ENCODE data around the gene DNAH12.
A peak's percentile ranks its signal among the peaks of the same experiment; 100 is the strongest.
"Not testable (repeated sequence)": the region's sequence is repeated elsewhere in the genome, so short reads cannot be mapped to it uniquely, and the experiment has no call there.

The DNAH12 gene

GRCh38 chr3:57409471-57409870, 134.7 kb downstream of the DNAH12 start:
- DNase-seq = no peak

GRCh38 chr3:57402675-57403074, 141.5 kb downstream of the DNAH12 start:
- no peak for DNase-seq

GRCh38 chr3:57397175-57398026, 146.7 kb downstream of the DNAH12 start:
- peak; percentile 20 for DNase-seq

DNA sequence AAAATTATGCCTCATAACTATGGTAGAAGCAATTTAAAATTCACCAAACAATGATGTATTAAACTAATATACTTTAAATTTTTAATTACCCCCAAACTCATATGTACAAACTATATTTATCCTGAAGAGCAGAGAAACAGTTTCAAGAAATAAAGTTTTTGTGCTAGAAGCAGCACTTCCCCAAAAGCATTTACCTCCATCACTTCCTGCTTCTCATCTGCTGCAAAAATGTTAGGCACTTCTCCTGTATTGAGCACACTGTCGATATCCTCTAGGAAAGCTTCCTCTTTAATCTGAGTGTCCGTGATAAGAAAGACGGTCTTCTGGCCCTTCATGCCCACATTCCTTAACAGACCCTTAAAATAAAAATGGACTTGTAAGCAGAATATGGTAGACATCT, 150.2 kb downstream of the DNAH12 start:
- no peak for DNase-seq

GRCh38 chr3:57391767-57392166, 152.4 kb downstream of the DNAH12 start:
- no peak for DNase-seq

GRCh38 chr3:57389271-57389670, 154.9 kb downstream of the DNAH12 start:
- no peak for DNase-seq

DNA sequence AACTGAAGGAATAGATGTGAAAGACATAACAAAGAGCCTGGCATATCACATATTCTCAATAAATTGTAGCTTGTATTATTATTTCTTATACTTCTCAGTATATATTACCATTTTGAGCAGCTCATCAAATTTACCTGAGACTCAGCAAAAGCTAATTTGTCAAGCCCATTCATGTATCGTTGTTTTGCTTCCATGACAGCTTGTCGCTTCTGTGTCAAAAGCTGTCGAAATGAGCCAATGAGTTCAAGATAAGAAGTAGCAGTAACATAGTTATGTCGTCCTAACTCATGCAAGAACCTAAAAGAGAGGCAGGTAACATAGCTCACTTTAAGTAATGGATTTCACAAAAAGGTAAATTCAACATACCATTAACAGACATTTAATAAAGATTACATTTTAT, 157.8 kb downstream of the DNAH12 start:
- DNase-seq = no peak

DNA sequence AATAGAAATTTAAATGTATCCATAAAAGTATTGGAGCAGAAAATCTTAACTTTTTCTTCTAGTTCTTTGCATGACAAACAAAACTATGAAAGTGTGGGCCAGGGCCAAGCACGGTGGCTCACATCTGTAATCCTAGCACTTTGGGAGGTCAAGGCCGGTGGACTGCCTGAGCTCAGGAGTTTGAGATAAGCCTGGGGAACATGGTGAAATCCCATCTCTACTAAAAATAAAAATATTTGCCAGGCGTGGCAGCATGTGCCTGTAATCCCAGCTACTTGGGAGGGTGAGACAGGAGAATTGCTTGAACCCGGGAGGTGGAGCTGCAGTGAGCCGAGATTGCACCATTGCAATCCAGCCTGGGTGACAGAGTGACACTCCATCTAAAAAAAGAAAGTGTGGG, 158.6 kb downstream of the DNAH12 start:
- DNase-seq = no peak

DNA sequence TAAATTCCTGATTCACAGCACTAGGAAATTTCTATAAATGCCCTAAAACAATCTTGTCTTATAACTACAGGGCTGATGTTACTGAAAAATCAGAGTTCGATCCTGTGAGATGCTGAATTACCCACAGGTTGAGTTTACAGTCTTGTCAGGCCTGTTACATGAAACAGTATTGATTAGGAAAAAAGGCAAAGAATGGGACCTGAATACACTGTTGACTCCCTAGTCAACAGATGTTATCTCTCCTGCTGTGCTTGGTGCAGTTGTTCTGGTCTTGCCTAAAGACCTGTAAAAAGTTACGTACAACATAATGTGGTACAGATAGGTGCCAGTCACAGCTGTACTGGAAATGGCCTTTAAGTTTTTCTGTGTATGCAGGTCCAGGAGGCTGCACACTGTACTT, 160.3 kb downstream of the DNAH12 start:
- no peak for DNase-seq

GRCh38 chr3:57383406-57383805, 160.7 kb downstream of the DNAH12 start:
- no peak for DNase-seq

GRCh38 chr3:57382933-57383332, 161.2 kb downstream of the DNAH12 start:
- DNase-seq = no peak

DNA sequence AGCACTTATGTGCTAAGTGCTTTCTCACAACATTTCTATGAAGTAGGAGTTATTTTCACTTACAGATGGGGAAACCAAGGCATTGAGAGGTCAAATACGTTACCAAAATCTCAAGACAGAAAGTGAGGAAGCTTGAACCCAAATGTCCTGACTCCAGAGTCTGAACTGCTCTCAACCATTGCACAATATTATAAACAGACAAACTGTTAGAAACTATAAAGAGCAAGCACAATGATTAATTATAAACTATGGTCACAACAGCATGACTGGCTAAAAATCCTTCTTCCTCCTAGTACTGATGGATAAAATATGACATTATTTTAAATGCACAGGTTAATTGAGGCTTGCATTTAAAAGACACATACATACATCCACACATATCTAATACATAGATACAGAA, 173.8 kb downstream of the DNAH12 start:
- no peak for DNase-seq

DNA sequence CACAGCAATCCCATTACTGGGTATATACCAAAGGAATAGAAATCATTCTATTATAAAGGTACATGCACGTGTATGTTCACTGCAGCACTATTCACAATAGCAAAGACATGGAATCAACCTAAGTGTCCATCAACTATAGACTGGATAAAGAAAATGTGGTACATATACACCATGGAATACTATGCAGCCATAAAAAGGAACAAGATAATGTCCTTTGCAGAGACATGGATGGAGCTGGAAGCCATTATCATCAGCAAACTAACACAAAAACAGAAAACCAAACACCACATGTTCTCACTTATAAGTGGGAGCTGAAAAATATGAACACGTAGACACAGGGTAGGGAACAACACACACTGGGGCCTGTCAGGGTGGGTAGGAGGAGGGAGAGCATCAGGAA, 179.1 kb downstream of the DNAH12 start:
- DNase-seq = not testable (repeated sequence)

DNA sequence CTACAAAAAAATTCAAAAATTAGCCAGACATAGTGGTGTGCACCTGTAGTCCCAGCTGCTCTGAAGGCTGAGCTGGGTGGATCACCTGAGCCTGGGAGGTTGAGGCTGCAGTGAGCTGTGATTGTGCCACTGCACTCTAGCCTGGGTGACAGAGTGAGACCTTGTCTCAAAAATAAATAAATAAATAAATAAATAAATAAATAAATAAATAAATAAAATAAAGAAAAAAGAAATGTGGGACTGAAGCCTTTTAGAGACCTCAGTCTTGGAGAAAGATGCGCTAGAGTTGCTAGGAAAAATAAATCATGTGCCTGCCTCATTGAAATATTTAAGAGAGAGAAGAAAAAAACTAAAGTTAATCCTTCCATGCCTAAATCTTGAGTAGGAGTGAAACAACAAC, 187.9 kb downstream of the DNAH12 start:
- DNase-seq = not testable (repeated sequence)

DNA sequence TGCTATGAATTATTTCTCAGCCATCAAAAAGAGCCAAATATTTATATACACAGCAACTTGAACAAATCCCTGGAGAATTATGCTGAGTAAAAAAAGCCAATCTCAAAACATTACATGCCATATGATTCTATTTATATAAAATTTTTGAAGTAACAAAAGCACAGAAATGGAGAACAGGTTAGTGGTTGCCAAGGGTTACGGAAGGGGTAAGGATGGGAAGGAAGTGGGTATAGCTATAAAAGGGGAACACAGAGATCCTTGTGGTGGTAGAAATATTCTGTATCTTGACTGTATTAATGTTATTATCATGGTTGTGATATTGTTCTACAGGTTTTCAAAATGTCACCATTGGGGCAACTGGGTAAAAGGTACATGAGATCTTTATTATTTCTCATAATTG, 189.4 kb downstream of the DNAH12 start:
- DNase-seq = no peak

DNA sequence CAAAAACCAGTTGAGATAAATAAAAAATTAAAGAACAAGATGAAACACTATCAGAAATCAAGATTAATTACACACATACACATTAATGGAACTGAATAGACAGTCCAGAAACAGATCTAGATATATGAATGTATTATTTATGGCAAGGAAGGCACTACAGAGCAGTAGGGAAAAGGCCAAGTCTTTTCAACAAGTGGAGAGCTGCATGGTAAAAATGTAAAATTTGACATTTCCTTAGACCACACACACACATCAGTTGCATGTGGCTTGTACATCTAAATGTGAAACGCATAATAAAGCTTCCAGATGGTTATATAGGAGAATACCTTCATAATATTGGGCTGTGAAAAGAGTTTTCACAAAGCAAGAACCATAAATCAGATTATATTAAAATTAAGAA, 193.9 kb downstream of the DNAH12 start:
- no peak for DNase-seq

- DNase-seq = not testable (repeated sequence)
Observed at GRCh38 chr3:57339071-57339642, 205.0 kb downstream of the DNAH12 start.

DNA sequence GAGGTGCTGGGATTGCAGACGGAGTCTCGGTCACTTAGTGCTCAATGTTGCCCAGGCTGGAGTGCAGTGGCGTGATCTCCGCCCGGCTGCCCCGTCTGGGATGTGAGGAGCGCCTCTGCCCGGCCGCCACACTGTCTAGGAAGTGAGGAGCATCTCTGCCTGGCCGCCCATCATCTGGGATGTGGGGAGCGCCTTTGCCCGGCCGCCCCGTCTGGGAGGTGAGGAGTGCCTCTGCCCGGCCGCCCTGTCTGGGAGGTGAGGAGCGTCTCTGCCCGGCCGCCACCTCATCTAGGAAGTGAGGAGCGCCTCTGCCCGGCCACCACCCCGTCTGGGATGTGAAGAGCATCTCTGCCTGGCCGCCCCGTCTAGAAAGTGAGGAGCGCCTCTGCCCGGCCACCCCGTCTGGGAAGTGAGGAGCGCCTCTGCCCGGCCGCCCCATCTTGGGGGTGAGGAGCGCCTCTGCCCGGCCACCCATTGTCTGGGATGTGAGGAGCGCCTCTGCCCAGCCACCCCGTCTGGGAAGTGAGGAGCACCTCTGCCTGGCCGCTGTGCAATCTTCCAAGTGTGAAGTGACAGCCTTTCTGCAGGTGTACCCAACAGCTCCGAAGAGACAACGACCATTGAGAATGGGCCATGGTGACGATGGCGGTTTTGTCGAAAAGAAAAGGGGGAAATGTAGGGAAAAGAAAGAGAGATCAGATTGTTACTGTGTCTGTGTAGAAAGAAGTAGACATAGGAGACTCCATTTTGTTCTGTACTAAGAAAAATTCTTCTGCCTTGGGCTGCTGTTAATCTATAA, 205.7 kb downstream of the DNAH12 start:
- DNase-seq = not testable (repeated sequence)

DNA sequence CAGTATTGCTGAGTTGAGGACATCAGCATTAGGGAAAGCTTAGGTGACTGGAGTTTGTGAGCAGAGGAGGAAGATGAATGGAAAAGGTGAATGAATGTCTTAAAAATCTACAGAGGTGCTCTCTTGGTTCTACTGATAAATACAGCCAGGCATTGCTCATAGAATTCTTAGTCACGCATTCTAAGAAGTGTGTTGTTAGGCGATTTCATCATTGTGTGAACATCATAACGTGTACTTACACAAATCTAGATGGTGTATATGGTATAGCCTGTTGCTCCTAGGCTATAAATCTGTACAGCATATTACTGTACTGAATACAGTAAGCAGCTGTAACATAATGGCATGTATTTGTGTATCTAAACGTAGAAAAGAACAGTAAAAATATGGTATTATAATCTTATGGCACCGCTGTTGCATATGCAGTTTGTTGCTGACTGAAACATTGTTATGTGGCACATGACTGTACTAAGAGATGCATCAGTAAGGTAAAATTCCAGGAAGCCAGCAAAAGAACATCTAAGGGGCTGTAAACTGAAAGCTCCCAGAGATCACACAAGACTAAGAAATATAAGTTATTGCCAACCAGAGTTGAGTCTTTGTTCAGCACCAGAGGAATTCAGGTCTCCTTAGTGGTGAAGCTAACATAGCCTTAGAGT, 208.7 kb downstream of the DNAH12 start:
- no peak for DNase-seq

DNA sequence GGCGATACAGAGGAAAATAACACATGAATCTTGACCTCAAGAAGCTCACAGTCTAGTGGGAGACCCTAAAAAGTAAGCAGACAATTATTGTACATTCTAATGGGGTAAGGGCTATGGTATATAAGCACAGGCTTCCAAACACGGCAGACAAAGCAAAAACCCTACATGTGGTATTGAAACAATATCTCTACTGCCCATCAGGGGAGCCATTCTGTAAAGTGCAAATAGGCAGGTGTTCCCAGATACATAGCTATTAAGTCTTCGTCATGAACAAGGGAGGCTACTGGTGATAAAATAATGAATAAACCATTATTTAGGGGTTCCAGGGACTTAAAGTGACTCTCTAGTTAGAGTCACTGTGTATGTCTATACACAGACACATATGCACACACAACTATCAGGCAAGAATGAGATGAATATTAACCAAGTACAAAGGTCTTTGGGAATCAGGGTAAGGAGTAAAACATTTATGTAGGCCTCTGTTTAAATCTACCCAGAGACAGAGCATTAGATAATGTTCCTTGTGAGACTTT, 213.0 kb downstream of the DNAH12 start:
- no peak for DNase-seq

- DNase-seq = not testable (repeated sequence)
Observed at GRCh38 chr3:57326498-57326897, 217.6 kb downstream of the DNAH12 start.

DNA sequence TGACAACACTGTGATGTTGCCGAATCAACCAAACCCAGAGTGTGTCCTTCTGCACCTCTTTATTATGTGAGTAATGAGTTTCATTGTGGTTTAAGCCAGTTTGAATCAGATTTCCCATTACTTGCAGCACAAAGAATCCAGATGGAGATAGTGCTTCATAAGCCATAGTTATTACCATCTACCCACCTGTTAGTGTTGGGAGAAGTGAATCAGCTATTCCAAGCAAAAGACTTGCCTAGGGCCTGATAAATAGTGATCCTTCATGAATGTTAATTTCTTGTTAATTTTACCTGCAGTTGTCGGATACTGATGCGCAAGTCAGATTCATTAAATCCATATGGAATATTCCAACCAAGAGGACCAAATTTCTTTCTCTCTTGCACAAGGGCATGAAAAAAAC, 229.9 kb downstream of the DNAH12 start:
- DNase-seq = no peak

- DNase-seq = no peak
Observed at GRCh38 chr3:57309769-57310360, 234.3 kb downstream of the DNAH12 start.

All from NK-92 treated with Interleukin-12 subunit alpha and Interleukin-12 subunit beta, amount 100 ng/mL, for 24 hours (cell line).